GM23248 (cell line): ENCODE measurements around the gene MT1G. TPM values are rescaled to one million over a fixed set of nuclear protein-coding genes. Genes with fewer than 3 reads are reported as not detected.

ENCODE experiments used
- DNase-seq: peaks from one replicate; pipeline ENCODE4 v3.0.0-alpha.2; 2015
- H2AFZ ChIP-seq: fragments of 200-600 bp; sonication (generic); 2 replicates; pipeline ENCODE4 v1.6.1; 2016; ENCODE audit warnings: antibody characterized with exemption
- H3F3A ChIP-seq: fragments of 200-600 bp; sonication (generic); 2 replicates; pipeline ENCODE4 v1.6.1; 2016; ENCODE audit warnings: mild to moderate bottlenecking, antibody characterized with exemption, mixed run types; ENCODE audit not compliant: insufficient read depth
- H3K27ac ChIP-seq: fragments of 200-600 bp; sonication (generic); 2 replicates; pipeline ENCODE4 v1.5.1; 2016; ENCODE audit warnings: mild to moderate bottlenecking
- H3K27me3 ChIP-seq: fragments of 200-600 bp; sonication (generic); replicated peaks from 2 replicates; pipeline ENCODE4 v1.6.1; 2016; ENCODE audit warnings: mild to moderate bottlenecking; ENCODE audit not compliant: insufficient read depth
- H3K36me3 ChIP-seq: fragments of 200-600 bp; sonication (generic); 2 replicates; pipeline ENCODE4 v1.6.1; 2016; ENCODE audit warnings: low read depth, mild to moderate bottlenecking
- H3K4me1 ChIP-seq: fragments of 200-600 bp; sonication (generic); 2 replicates; pipeline ENCODE4 v1.6.1; 2016; ENCODE audit warnings: mild to moderate bottlenecking; ENCODE audit not compliant: insufficient read depth
- H3K4me2 ChIP-seq: fragments of 200-600 bp; sonication (generic); one replicate; pipeline ENCODE4 v1.6.1; 2016; ENCODE audit warnings: mild to moderate bottlenecking; ENCODE audit not compliant: unreplicated experiment
- H3K4me3 ChIP-seq: fragments of 200-600 bp; sonication (generic); 2 replicates; pipeline ENCODE4 v1.5.1; 2016; ENCODE audit warnings: mild to moderate bottlenecking
- H3K79me2 ChIP-seq: fragments of 200-600 bp; sonication (generic); 2 replicates; pipeline ENCODE4 v1.6.1; 2016; ENCODE audit warnings: mild to moderate bottlenecking; ENCODE audit not compliant: insufficient read depth
- H3K9ac ChIP-seq: fragments of 200-600 bp; sonication (generic); 2 replicates; pipeline ENCODE4 v1.6.1; 2016; ENCODE audit warnings: mild to moderate bottlenecking
- H3K9me2 ChIP-seq: fragments of 200-600 bp; sonication (generic); 2 replicates; pipeline ENCODE4 v1.6.1; 2016; ENCODE audit warnings: mixed run types, mild to moderate bottlenecking, moderate library complexity; ENCODE audit not compliant: insufficient read depth
- H3K9me3 ChIP-seq: fragments of 200-600 bp; sonication (generic); one replicate; pipeline ENCODE4 v1.6.1; 2017; ENCODE audit warnings: low read depth
- H4K20me1 ChIP-seq: fragments of 200-600 bp; sonication (generic); 2 replicates; pipeline ENCODE4 v1.6.0; 2016; ENCODE audit not compliant: insufficient read depth
- EZH2 ChIP-seq: fragments of 200-600 bp; sonication (generic); IDR thresholded peaks from 2 replicates; pipeline ENCODE4 v1.6.1; 2018; ENCODE audit warnings: antibody characterized with exemption, mild to moderate bottlenecking; ENCODE audit not compliant: insufficient read depth, poor library complexity, severe bottlenecking
- EZH2phosphoT487 ChIP-seq: fragments of 200-600 bp; sonication (generic); IDR thresholded peaks from 2 replicates; pipeline ENCODE4 v1.6.1; 2018; ENCODE audit warnings: antibody characterized with exemption, moderate library complexity, mild to moderate bottlenecking, low read depth; ENCODE audit not compliant: insufficient read depth
- WGBS, 2 experiments: methylation state at CpG; one replicate each; pipeline ENCODE4 v1.1.6; 2015 to 2017; ENCODE audit warnings: low lambda C conversion rate in 2 of 2, low coverage in 1 of 2; ENCODE audit errors: missing lambda C conversion rate in 2 of 2; 5-methylcytosine and 5-hydroxymethylcytosine counted together
- in situ Hi-C: fragments of 300-500 bp; cut with MboI; formaldehyde crosslinking; loops from 2 replicates; pipeline ENCODE4 v1.15.0; 2020
- polyA plus RNA-seq: library from polyadenylated mRNA; unstranded; fragments of >200 nt; fragmentation: Nextera tagmentation; extraction: Ambion mirVana; gene quantifications from 2 replicates; pipeline ENCODE4 v1.2.1, GENCODE V29; 2016
- total RNA-seq: library from RNA; depleted of rRNA; stranded (reverse); fragments of >200 nt; shearing (Covaris generic); gene quantifications from 2 replicates; pipeline ENCODE4 v1.2.3, GENCODE V29; 2014

MT1G gene
- total and polyA plus RNA-seq, 2 experiments from 2014 or later, result 4.4 TPM; not detected in 1

GRCh38 chr16:56700195-56700594 lies 32.3 kb upstream of the MT1G start:
- Histone ChIP-seq H2AFZ (0 out of 2 replicates have a peak overlapping the region, but pooled peaks have one; percentile 25), H3K9ac (no peak overlapping the region), H3F3A (no peaks in the 10 kb centered on the region), H3K4me3 (no peak overlapping the region), H3K27ac (no peak overlapping the region), H3K4me2 (no peak overlapping the region), H3K4me1 (no peaks in the 10 kb centered on the region), H3K9me2 (no peaks in the 10 kb centered on the region), H3K9me3 (no peaks in the 10 kb centered on the region), H3K27me3 (no peaks in the 10 kb centered on the region), H3K79me2 (no peaks in the 10 kb centered on the region), H3K36me3 (no peaks in the 10 kb centered on the region), H4K20me1 (no peaks in the 10 kb centered on the region)
- WGBS, 2 experiments, result 96 to 97% methylated on average over 1 of the region's 1 CpG
- no peak for DNase-seq
- TF ChIP-seq EZH2 (no peak), EZH2phosphoT487 (no peak)
- in situ Hi-C loops, result no loop called here

GRCh38 chr16:56697456-56698155 lies 29.7 kb upstream of the MT1G start:
- Histone ChIP-seq H3F3A (no peaks in the 10 kb centered on the region), H3K79me2 (no peaks in the 10 kb centered on the region), H3K4me2 (no peak overlapping the region), H3K9me3 (no peaks in the 10 kb centered on the region), H3K4me3 (no peak overlapping the region), H2AFZ (no peak overlapping the region), H3K27me3 (no peaks in the 10 kb centered on the region), H4K20me1 (no peaks in the 10 kb centered on the region), H3K27ac (no peak overlapping the region), H3K4me1 (no peaks in the 10 kb centered on the region), H3K9me2 (no peaks in the 10 kb centered on the region), H3K36me3 (no peaks in the 10 kb centered on the region), H3K9ac (no peak overlapping the region)
- in situ Hi-C loops, result loop anchor here (10.0 kb wide), 1 partner anchor 123 kb away; no protein-coding TSS in a partner anchor
- TF ChIP-seq EZH2phosphoT487, result no peak
- no peak for TF ChIP-seq EZH2
- WGBS, 2 experiments, result 80 to 82% methylated on average over 5 of the region's 5 CpGs
- DNase-seq, result no peak

- no peaks in the 10 kb centered on the region for H3K36me3 ChIP-seq
- no peaks in the 10 kb centered on the region for H3K9me3 ChIP-seq
- H3K4me1 ChIP-seq, result peaks cover 6% of the 10 kb centered on the region; the same call in 1 of the 2 replicates
- H2AFZ ChIP-seq, result no peak overlapping the region
- no peaks in the 10 kb centered on the region for H3K9me2 ChIP-seq
- no peaks in the 10 kb centered on the region for H4K20me1 ChIP-seq
- H3K4me3 ChIP-seq, result no peak overlapping the region
- in situ Hi-C loops, result loop anchor here (10.0 kb wide), 1 partner anchor 120 kb away; no protein-coding TSS in a partner anchor
- TF ChIP-seq EZH2, result no peak
- no peak for TF ChIP-seq EZH2phosphoT487
- H3K9ac ChIP-seq, result no peak overlapping the region
- H3K4me2 ChIP-seq, result no peak overlapping the region
- no peaks in the 10 kb centered on the region for H3K27me3 ChIP-seq
- H3K27ac ChIP-seq, result no peak overlapping the region
- H3K79me2 ChIP-seq, result no peaks in the 10 kb centered on the region
- DNase-seq, result no peak
- H3F3A ChIP-seq, result no peaks in the 10 kb centered on the region
- 25 to 44% methylated on average over 1 of the region's 1 CpG for WGBS, 2 experiments
Measured at GRCh38 chr16:56695246-56695645, 27.4 kb upstream of the MT1G start.

GRCh38 chr16:56691885-56692284 lies 24.0 kb upstream of the MT1G start:
- H3K4me3 ChIP-seq, result no peak overlapping the region
- H3F3A ChIP-seq, result no peaks in the 10 kb centered on the region
- H4K20me1 ChIP-seq, result no peaks in the 10 kb centered on the region
- WGBS, 2 experiments, result 70 to 74% methylated on average over 4 of the region's 4 CpGs
- H3K9me3 ChIP-seq, result no peaks in the 10 kb centered on the region
- H3K9me2 ChIP-seq, result no peaks in the 10 kb centered on the region
- H3K79me2 ChIP-seq, result no peaks in the 10 kb centered on the region
- H3K4me1 ChIP-seq, result peaks cover 9% of the 10 kb centered on the region; the same call in 1 of the 2 replicates
- H2AFZ ChIP-seq, result no peak overlapping the region
- TF ChIP-seq EZH2, result no peak
- no peak for TF ChIP-seq EZH2phosphoT487
- H3K36me3 ChIP-seq, result no peaks in the 10 kb centered on the region
- no peaks in the 10 kb centered on the region for H3K27me3 ChIP-seq
- DNase-seq, result peak; percentile 49
- in situ Hi-C loops, result loop anchor here (10.0 kb wide), 1 partner anchor 117 kb away; no protein-coding TSS in a partner anchor
- H3K9ac ChIP-seq, result no peak overlapping the region
- H3K4me2 ChIP-seq, result no peak overlapping the region
- H3K27ac ChIP-seq, result no peak overlapping the region
